ENCODE measurements around the gene ADAMTS17.

Gene ADAMTS17

DNA sequence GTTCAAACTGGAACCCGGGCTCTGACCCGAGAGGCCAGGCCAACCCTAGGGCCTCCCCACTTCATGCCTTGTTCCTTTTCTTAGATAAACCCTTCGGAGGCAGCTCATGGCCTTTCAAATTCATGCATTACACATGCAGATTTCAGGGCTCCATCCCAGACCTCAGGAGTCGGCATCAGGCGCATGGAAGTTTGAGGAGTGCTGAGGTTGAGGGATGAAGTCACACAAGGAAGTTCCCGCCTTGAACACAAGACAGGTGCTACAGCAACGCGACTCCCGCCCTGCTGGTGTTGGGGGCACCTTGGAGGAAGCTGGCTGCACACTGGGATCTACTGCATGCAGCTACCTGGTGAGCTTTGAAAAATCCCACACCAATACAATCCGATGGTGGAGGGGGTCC lies 363.3 kb downstream of the ADAMTS17 start:
- Histone ChIP-seq H3K9me3 (ENCODE audit: insufficient read depth, low read length) (no peaks in the 10 kb centered on the region), H3K4me1 (ENCODE audit: insufficient read depth, insufficient read length) (peaks cover 27% of the 10 kb centered on the region), H3K36me3 (ENCODE audit: insufficient read depth, insufficient read length, low read length) (no peaks in the 10 kb centered on the region), H3K9ac (ENCODE audit: insufficient read length, low read depth) (peak overlapping the region; percentile 17), H3K27me3 (ENCODE audit: insufficient read depth, insufficient read length) (peaks cover 6% of the 10 kb centered on the region), H3K4me3 (ENCODE audit: insufficient read length, low read depth) (no peak overlapping the region)
- TF ChIP-seq YY1 (IDR thresholded peaks at IDR 0.05; ENCODE audit: insufficient read depth, insufficient read length) (no peak), ZNF274 (IDR thresholded peaks at IDR 0.05; ENCODE audit: low read depth, low read length) (no peak), SUZ12 (IDR thresholded peaks at IDR 0.05; ENCODE audit: extremely low read depth, insufficient read depth, insufficient read length) (no peak)
- no peak for DNase-seq (ENCODE audit: low read depth, low spot score)

DNA sequence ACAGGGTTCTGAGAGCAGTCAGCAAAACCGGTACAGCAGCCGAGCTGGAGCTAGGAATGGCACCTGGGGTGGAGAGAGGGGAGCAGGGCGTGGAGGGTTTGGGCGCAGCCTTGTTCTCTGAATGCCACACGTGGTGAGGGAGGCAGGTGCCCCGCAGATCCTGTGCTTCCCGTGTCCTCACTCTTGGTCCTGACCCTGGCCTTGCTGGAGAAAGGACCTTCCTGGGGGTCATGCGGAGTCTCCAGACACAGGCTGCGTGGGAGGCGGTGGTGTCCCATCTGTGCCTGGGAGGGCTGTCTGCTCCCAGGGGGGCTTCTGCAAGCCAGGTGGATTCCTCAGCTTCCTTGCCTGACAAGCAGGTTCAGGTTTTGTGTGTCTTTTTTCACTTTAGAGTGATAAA lies 363.8 kb downstream of the ADAMTS17 start:
- DNase-seq (ENCODE audit: low read depth, low spot score) = no peak
- TF ChIP-seq YY1 (IDR thresholded peaks at IDR 0.05; ENCODE audit: insufficient read depth, insufficient read length) (no peak), SUZ12 (IDR thresholded peaks at IDR 0.05; ENCODE audit: extremely low read depth, insufficient read depth, insufficient read length) (no peak), ZNF274 (IDR thresholded peaks at IDR 0.05; ENCODE audit: low read depth, low read length) (no peak)
- no peaks in the 10 kb centered on the region for H3K9me3 ChIP-seq (ENCODE audit: insufficient read depth, low read length)
- peaks cover 6% of the 10 kb centered on the region for H3K27me3 ChIP-seq (ENCODE audit: insufficient read depth, insufficient read length)
- no peak overlapping the region for H3K4me3 ChIP-seq (ENCODE audit: insufficient read length, low read depth)
- peaks cover 25% of the 10 kb centered on the region for H3K4me1 ChIP-seq (ENCODE audit: insufficient read depth, insufficient read length)
- H3K9ac ChIP-seq (ENCODE audit: insufficient read length, low read depth) = peak overlapping the region; percentile 17
- no peaks in the 10 kb centered on the region for H3K36me3 ChIP-seq (ENCODE audit: insufficient read depth, insufficient read length, low read length)

DNA sequence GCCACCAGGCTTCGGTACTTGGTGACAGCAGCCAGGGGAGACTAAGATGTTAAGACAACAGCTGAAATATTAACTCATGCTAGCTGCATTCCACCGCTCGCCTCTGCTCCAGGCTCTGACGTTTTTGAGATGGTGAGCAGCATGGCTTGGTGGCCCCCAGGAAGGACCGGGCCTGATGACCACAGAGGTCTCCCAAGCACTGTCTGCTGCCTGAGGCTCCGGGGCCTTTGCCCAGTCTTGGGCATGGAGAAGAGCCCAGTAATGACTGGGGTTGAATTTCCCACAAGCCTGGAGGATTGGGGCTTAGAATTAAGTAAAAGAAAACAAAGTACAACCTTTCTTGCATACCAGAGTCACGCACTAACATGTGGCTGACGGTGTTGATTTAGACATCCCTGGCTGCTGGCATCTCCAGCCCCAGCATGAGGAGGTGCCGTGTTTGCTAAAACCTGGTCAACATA lies 364.9 kb downstream of the ADAMTS17 start:
- H3K9ac ChIP-seq (ENCODE audit: insufficient read length, low read depth) = no peak overlapping the region
- TF ChIP-seq YY1 (IDR thresholded peaks at IDR 0.05; ENCODE audit: insufficient read depth, insufficient read length) (no peak), SUZ12 (IDR thresholded peaks at IDR 0.05; ENCODE audit: extremely low read depth, insufficient read depth, insufficient read length) (no peak), ZNF274 (IDR thresholded peaks at IDR 0.05; ENCODE audit: low read depth, low read length) (no peak)
- no peaks in the 10 kb centered on the region for H3K9me3 ChIP-seq (ENCODE audit: insufficient read depth, low read length)
- peaks cover 15% of the 10 kb centered on the region for H3K4me1 ChIP-seq (ENCODE audit: insufficient read depth, insufficient read length)
- peaks cover 6% of the 10 kb centered on the region for H3K27me3 ChIP-seq (ENCODE audit: insufficient read depth, insufficient read length)
- H3K4me3 ChIP-seq (ENCODE audit: insufficient read length, low read depth) = no peak overlapping the region
- DNase-seq (ENCODE audit: low read depth, low spot score) = no peak
- H3K36me3 ChIP-seq (ENCODE audit: insufficient read depth, insufficient read length, low read length) = no peaks in the 10 kb centered on the region

DNA sequence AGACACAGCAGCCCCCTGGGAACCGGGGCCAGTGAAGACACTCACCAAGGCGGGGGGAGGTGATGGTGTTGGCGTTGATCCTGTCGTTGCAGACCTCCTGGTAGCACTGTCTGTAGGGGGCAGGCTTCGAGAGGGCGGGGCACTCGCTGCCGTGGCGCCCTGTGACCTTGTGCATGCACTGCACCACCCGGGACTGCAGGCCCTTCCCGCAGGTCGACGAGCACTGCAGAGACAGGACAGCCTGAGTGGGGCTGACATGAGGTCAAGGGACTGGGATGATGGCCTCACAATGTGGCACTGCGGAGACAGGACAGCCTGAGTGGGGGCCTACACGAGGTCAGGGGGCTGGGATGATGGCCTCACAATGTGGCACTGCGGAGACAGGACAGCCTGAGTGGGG lies 365.8 kb downstream of the ADAMTS17 start:
- no peak for TF ChIP-seq YY1 (IDR thresholded peaks at IDR 0.05; ENCODE audit: insufficient read depth, insufficient read length)
- TF ChIP-seq SUZ12 (IDR thresholded peaks at IDR 0.05; ENCODE audit: extremely low read depth, insufficient read depth, insufficient read length) = no peak
- TF ChIP-seq ZNF274 (IDR thresholded peaks at IDR 0.05; ENCODE audit: low read depth, low read length) = no peak
- Histone ChIP-seq H3K4me1 (ENCODE audit: insufficient read depth, insufficient read length) (peaks cover 14% of the 10 kb centered on the region), H3K4me3 (ENCODE audit: insufficient read length, low read depth) (no peak overlapping the region), H3K36me3 (ENCODE audit: insufficient read depth, insufficient read length, low read length) (no peaks in the 10 kb centered on the region), H3K27me3 (ENCODE audit: insufficient read depth, insufficient read length) (peaks cover 6% of the 10 kb centered on the region), H3K9me3 (ENCODE audit: insufficient read depth, low read length) (no peaks in the 10 kb centered on the region), H3K9ac (ENCODE audit: insufficient read length, low read depth) (no peak overlapping the region)
- DNase-seq (ENCODE audit: low read depth, low spot score) = no peak

DNA sequence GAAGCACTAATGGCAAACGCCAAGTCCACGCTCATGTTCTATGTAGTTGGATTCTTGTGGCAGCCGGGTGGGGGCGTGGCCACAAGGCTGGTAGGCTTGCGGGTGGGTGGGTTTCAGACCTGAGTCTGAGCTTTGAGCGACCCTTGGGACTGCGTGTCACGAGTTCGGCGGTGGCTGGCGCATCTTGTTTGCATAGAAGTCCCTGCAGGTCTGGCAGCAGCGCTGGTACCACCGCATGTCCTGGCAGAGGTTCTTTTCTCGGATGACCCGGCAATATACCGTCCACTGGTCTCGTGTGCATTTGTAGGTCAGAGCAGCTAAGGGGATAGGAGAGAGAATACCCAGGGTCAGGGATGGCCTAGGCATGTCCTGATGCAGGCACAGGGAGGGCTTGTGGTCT lies 367.5 kb downstream of the ADAMTS17 start:
- Histone ChIP-seq H3K9me3 (ENCODE audit: insufficient read depth, low read length) (no peaks in the 10 kb centered on the region), H3K4me3 (ENCODE audit: insufficient read length, low read depth) (no peak overlapping the region), H3K9ac (ENCODE audit: insufficient read length, low read depth) (no peak overlapping the region), H3K27me3 (ENCODE audit: insufficient read depth, insufficient read length) (no peaks in the 10 kb centered on the region), H3K36me3 (ENCODE audit: insufficient read depth, insufficient read length, low read length) (no peaks in the 10 kb centered on the region), H3K4me1 (ENCODE audit: insufficient read depth, insufficient read length) (peaks cover 18% of the 10 kb centered on the region)
- DNase-seq (ENCODE audit: low read depth, low spot score) = no peak
- no peak for TF ChIP-seq SUZ12 (IDR thresholded peaks at IDR 0.05; ENCODE audit: extremely low read depth, insufficient read depth, insufficient read length)
- TF ChIP-seq ZNF274 (IDR thresholded peaks at IDR 0.05; ENCODE audit: low read depth, low read length) = no peak
- TF ChIP-seq YY1 (IDR thresholded peaks at IDR 0.05; ENCODE audit: insufficient read depth, insufficient read length) = no peak

DNA sequence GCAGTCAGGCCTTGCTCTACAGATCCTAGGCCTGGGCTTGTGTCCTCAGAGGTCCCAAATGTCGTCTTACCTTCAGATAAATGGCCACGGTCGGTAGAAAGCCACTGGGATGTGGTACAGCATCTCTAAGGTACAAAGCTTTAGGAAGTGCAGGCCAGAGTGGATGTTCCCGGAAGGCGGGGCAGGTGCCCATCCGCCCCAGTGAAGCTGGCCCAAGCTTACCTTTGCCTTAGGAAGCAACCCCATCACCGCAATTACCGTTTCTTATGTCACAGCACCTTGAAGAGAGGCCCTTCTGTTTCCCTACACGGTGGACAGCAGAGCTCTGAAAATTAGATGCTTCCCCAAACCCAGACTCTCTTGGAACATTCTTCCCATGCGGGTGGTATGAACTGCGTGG lies 368.4 kb downstream of the ADAMTS17 start:
- H3K27me3 ChIP-seq (ENCODE audit: insufficient read depth, insufficient read length) = no peaks in the 10 kb centered on the region
- TF ChIP-seq SUZ12 (IDR thresholded peaks at IDR 0.05; ENCODE audit: extremely low read depth, insufficient read depth, insufficient read length) (no peak), ZNF274 (IDR thresholded peaks at IDR 0.05; ENCODE audit: low read depth, low read length) (no peak), YY1 (IDR thresholded peaks at IDR 0.05; ENCODE audit: insufficient read depth, insufficient read length) (no peak)
- H3K4me3 ChIP-seq (ENCODE audit: insufficient read length, low read depth) = no peak overlapping the region
- no peaks in the 10 kb centered on the region for H3K36me3 ChIP-seq (ENCODE audit: insufficient read depth, insufficient read length, low read length)
- H3K4me1 ChIP-seq (ENCODE audit: insufficient read depth, insufficient read length) = peaks cover 18% of the 10 kb centered on the region
- no peak for DNase-seq (ENCODE audit: low read depth, low spot score)
- H3K9me3 ChIP-seq (ENCODE audit: insufficient read depth, low read length) = no peaks in the 10 kb centered on the region
- no peak overlapping the region for H3K9ac ChIP-seq (ENCODE audit: insufficient read length, low read depth)

DNA sequence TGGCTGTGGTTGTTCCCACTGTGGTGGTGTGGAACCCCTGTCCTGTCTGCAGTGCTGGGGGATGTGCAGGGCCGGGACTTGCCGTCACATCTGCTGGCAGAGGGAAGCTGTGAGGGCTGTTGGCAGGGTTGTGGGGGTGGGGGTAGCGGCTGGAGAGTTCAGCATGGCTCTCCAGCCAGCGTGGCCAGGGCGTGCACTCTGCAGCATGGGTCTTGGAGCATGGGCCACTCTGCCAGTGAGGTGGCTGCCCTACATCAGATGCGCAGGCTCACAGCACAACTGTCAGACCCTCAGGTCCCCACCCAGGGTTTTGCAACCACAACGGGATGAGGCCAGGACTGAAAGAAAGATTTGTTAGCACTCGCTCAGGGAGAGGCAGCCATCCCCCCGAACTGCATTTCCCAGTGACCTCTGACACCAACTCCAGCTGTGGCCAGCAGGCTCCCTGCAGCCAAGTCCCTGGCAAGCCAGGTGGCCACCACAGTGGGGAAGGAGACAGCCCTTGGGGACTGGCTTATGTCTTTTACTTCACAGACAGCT lies 370.8 kb downstream of the ADAMTS17 start:
- Histone ChIP-seq H3K9me3 (ENCODE audit: insufficient read depth, low read length) (no peaks in the 10 kb centered on the region), H3K27me3 (ENCODE audit: insufficient read depth, insufficient read length) (no peaks in the 10 kb centered on the region), H3K36me3 (ENCODE audit: insufficient read depth, insufficient read length, low read length) (no peaks in the 10 kb centered on the region), H3K4me3 (ENCODE audit: insufficient read length, low read depth) (no peak overlapping the region), H3K4me1 (ENCODE audit: insufficient read depth, insufficient read length) (peaks cover 7% of the 10 kb centered on the region), H3K9ac (ENCODE audit: insufficient read length, low read depth) (no peak overlapping the region)
- TF ChIP-seq ZNF274 (IDR thresholded peaks at IDR 0.05; ENCODE audit: low read depth, low read length) (no peak), SUZ12 (IDR thresholded peaks at IDR 0.05; ENCODE audit: extremely low read depth, insufficient read depth, insufficient read length) (no peak), YY1 (IDR thresholded peaks at IDR 0.05; ENCODE audit: insufficient read depth, insufficient read length) (no peak)
- no peak for DNase-seq (ENCODE audit: low read depth, low spot score)
